SKM-1 treated with dmso at 0.1 percent for 144 hours (cell line): ENCODE measurements around the gene SPEM1.
A peak's percentile ranks its signal among the peaks of the same experiment; 100 is the strongest.

Source experiments
- DNase-seq: peaks from one replicate; lab custom pipeline; 2025; ENCODE audit not compliant: unreplicated experiment; lab: John Stamatoyannopoulos, UW

SPEM1 gene

DNA sequence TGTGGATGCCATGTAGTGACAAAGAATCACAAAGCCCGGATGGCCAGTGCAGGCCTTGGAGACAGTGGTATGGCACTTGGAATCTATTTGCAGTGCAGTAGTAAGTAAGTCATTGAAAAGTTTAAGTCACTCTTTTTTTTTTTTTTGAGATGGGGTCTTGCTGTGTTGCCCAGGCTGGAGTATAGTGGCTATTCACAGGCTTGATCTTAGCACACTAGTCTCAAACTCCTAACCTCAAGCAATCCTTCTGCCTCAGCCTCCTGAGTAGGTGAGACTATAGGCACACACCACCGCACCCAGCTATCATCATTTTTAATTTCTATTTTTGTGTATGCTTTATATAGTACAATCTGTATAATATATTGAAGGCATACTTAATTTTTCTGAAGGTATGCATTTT, 21.5 kb upstream of the SPEM1 start:
- DNase-seq: no peak

DNA sequence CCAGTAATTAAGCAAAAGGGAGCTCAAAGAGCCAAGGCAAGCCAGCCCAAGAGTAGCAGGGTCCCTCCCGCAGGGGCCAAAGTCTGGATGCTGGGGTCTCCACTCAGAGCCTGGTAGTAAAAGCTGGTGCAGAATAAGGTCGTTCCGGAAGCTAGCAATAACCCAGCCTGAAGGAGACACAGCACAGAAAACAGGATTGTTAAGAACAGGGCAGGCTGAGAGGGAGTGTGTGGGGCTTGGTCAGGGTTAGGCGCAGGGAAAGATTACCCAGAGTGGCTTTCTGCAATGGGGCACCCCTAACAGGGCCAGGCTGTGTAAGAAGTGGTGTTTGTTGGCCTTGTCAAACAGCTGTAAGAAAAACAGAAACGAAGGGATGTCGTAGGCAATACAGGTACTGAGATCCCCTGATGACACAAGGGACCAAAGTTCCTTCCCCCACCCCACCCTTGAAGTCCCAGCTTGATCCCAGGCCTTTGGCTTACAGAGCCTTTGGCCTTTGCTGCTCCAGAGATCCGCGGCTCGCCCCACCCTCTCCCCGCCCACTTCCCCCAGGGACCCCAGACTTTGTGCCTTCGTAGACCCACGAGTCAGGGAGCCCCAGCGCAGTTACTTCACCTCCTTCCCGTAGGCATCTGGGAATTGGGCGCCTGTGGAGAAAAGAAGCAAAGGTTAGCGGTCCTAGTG, 16.9 kb upstream of the SPEM1 start:
- DNase-seq: no peak

DNA sequence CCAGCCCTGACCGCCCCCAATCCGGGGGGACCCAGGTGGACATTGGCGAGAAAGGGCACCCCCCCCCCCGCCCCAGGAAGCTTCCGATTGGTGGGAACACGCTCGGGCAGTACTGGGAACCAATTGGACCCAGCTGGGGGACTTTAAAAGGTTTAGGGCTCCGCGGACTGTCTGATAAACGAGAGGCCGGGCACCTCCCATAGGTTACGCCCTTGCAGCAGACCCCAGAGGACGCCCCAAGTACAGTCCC, 16.5 kb upstream of the SPEM1 start:
- DNase-seq: no peak

DNA sequence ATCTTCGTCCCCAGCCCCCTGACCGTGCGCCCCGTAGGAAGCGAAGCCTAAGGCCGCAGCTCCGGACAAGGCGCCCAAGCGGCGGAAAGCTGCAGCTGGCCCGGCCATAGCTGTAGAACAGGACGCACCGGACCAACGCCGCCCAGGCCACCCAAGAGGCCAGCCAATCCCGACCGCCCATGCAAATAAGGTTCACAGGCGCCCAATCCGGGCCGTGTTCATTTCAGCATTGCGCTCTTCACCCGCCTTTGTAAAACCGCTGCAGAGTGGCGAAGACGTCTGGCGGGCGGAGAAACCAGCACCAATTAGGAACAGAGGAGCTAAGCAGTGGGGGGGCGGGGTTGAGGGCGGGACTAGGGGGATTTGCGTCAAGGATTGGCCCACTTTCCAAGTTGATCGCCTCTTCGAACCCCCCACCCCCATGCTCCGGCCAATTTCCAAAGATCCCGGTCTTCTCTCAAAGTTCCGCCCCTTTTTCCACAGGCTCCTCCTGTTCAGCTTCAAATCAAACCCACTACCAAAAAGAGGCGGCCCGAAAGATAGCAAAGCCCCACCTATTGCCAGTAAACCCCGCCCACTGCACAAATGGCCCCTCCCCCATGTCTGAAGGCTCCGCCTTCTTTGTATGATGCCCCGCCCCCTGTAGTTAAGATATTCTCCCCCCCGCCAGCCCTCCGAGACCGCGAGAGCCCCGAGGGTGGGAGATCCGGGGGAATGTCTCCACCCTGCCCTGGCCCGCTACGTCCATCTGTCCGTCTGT, 16.0 kb upstream of the SPEM1 start, which contains the start of gene TMEM256:
Gene TMEM256 (minus strand): TSS at position 121 of the 760 bp plus-strand sequence. CDS start 13 bp downstream, at position 108.
- peak; percentile 81 for DNase-seq

DNA sequence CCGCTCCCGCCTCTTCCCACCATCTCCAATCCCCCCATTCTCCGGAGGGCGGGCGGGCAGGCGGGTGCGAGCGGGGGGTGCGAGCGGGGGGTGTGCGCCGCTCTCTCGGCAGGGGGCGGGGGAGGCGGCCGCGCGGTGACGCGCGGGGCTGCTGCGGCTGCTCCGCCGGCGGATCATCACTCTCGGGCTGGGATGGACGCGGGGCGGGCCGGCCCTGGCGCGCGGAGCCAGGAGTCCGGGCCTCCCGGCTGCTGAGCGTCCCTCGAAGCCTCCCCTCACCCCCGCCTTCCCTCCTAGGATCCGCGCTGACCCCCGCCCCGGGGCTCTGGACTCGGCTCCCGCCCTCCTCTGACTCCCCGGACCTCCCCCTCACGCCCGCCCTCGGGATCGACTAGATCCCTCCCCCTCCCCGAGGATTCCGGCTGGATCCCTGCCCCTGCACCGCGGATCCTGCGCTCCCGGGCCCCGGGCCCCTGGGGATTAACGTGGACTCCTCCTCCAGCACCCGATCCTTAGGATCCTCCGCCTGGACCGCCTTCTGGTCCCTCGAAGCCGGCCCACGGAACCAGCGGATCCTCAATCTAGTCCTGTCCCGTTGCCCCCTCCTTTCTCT, 15.3 kb upstream of the SPEM1 start:
- no peak for DNase-seq

DNA sequence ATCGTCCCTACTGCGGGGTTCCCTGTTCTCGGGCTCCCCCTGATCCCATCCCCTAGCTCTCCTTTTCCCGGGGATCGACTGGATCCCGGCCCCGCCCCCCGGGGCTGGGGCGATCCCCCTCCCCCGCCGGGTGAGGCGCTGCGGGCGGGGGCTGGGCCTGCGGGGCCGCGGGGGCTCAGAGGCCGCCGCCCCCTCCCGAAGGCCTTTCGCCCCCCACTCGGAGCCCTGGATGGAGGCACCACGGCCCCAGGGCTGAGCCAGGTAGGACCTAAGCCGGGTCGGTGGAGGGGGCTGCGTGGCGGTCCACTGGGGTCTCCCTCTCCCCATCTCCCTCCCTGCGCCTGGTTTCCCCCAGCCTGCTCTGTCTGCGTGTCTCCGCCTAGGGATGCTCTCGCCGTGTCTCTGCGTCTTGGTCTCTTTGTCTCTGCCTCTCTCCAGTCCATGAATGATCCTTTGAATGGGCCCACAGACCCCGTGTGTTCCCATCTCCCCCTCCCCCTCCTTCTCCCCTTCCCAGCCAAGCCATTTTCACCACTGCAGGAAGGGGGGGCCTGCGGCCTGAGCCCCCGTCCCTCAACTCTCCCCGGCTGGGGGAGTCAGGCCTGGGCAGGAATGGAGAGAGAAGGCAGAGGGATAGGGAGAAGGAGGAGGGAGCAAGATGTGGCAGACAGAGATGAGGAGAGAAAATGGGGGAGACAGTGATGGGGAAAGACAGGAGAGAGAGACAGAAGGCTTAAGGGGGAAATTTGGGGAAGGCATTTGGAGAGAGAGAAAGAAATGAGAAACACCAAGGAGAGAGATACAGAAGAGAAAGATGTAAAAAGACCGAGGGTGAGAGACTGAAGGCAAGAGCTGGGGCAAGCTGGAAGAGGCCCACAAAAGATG, 14.5 kb upstream of the SPEM1 start:
- no peak for DNase-seq

DNA sequence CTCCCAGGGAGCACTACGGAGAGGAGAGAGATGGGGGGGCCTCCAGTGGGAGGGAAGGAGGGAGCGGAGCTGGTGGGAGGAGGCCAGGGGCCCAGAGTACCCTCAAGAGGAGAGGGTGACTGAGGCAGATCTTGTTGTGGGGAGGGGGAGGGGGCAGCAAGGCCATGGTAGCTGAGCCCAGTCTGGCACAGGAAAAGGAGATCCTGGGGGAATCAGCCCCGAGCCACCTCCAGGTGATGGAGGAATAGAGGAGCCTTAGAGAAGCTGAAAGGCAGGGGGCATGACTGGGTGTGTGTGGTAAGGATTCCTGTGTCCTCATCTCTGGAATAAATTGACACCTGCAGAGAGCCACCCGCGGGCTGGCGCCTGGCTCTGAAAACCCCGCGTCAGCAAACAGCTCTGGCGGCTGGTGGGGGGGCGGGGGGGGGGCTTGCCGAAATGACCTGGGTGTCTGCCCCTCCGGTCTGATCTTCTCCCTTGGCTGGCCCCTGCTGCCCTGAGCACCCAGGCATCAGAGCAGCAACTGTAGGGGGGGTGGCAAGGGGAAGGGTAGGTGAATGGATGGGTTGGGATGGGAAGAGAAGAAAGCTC, 13.8 kb upstream of the SPEM1 start:
- no peak for DNase-seq

DNA sequence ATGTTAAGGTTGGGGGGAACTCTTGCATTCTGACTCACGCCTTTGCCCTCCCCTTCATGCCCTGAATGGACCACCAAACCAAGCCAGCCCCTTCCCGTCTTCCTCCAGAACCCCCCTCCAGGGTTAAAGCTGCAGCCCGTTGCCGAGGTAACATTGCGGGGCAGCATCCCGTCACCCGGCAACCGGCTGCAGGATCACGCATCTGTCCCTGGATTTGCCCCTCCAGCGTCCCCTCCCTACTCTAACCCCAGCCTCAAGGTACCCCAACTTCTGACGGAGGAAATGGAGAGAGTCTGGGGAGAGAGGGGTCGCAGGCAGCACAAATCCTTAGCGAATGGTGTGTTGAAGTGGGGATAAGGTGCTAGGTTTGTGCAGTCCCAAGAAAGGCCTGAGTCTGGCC, 13.0 kb upstream of the SPEM1 start:
- no peak for DNase-seq

DNA sequence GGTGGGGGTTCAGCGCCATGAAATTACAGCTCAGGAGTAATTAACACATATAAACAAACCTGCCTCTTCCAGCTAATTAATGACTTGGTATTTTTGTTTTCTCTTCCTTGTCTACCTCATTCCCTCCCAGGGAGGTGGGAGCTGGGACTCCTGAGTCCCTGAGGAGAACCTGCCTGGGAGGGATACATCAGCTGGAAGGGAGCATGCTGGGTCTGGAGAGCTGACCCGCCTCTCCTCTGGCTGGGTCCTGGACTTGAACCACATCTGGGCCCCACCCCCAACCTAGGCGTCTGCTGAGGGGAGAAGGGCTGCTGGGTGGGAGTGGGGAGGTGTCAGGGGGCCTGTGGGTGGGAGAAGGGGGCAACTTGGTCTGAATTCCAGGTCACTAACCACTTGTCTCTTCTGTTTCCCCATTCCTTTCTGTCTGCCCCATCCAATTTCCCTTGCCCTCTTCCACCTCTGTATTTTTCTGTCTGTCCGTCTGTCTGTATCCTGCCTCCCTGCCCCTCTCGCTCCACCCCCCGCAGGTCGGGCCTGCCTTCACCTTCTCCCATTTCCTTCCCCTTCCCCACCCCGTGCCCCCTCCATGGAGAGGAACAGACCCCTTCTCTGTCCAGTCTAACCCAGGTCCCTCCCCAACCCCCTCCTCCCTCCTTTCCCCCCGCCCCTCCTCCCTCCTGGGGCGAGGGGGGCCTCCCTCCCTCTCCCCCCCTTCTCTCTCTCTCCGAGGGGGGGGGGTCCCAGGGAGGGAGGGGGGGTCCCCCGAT, 12.5 kb upstream of the SPEM1 start, which contains the start of gene NLGN2:
Gene NLGN2 (plus strand): TSS at position 361 of the 767 bp plus-strand sequence. CDS start 411 bp downstream, outside the sequence.
- no peak for DNase-seq

DNA sequence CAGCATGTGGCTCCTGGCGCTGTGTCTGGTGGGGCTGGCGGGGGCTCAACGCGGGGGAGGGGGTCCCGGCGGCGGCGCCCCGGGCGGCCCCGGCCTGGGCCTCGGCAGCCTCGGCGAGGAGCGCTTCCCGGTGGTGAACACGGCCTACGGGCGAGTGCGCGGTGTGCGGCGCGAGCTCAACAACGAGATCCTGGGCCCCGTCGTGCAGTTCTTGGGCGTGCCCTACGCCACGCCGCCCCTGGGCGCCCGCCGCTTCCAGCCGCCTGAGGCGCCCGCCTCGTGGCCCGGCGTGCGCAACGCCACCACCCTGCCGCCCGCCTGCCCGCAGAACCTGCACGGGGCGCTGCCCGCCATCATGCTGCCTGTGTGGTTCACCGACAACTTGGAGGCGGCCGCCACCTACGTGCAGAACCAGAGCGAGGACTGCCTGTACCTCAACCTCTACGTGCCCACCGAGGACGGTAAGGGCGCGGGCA, 11.8 kb upstream of the SPEM1 start:
- no peak for DNase-seq

DNA sequence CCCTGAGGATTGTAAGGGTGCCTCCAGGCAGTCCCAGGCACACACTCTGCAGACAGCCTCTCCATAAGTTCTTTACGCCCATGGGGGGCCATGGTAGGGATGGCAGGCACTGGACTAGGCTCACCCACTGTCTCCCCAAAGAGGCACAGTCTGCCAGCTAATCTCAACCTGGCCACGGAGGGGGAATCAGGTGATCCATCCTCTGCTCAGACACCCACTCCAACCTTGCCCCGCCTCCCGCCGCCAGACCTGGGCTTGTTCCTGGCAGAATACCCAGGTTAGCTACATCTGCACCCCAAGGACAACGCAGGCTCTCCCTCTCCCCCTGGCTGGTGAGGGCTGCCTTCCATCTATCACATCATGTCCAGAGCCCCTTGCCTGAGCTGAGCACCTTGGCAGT, 11.3 kb upstream of the SPEM1 start:
- DNase-seq: no peak

DNA sequence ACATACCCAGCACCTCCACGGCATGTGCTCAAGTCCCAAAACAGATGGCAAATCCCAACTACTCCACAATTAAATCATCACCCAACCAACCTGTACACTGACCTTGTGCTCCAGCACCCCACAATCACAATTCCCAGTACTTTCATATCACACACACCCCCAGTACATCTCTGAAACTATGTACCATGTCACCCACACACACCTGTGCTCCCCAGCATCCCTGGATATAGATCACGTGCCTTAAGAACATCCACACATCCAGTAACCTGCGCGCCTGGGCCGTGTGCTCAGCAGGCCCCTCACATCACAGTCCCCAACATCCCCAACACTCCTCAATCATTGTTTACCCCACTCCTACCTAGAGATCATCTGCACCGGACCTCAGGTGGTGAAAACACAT, 10.4 kb upstream of the SPEM1 start:
- DNase-seq: no peak

DNA sequence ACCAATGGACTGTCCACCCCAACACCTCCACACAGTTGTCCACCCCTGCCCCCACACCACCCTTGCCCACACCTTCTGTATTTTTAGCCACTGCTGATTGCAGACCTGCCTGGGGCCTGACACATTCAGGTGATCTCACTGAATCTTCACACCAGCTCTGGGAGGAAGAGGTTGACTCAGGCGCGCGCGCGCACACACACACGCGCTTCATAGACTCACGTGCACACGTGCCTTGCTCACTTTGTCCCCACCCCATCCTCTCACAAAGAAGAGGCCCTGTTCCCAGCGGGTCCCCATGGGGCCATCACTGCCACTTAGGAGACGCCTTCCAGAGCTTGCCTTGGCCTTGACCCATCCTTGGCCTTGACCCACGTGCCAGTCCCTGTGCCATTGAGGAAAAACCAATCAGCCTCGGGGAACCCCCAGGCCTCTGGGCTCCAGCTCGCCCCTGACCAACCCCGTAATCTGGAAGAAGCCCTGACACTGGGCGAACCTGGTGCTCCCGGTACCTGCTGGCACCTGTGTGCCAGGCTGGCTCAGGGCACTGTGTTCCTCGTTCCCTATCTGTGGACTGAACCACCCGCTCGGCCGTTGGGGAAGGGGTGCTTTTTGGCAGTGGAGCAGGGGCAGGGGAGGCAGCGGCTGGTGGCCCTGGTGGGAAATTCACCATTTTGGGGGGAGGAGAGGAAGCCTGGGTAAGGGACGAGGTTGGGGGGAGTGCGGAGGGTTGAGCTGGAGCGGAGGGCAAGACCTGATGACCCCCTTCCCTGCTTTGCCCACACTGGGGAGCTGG, 9.3 kb upstream of the SPEM1 start:
- no peak for DNase-seq

DNA sequence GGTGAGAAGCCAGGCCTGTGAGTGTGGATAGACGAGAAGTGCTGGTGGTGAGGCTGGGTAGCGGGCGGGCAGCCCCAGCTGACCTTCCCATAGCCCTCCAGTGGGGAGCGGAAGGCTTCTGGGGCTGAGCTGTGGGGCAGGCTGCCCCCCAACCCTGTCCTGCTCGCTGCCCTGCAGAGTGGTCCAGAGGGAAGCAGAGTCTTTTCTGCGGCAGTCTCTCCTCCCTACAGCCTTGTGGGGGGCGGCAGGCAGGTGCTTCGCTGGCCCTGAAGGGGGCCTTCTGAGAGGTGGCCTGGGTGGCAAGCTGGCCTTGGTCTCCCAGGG, 8.7 kb upstream of the SPEM1 start:
- no peak for DNase-seq

DNA sequence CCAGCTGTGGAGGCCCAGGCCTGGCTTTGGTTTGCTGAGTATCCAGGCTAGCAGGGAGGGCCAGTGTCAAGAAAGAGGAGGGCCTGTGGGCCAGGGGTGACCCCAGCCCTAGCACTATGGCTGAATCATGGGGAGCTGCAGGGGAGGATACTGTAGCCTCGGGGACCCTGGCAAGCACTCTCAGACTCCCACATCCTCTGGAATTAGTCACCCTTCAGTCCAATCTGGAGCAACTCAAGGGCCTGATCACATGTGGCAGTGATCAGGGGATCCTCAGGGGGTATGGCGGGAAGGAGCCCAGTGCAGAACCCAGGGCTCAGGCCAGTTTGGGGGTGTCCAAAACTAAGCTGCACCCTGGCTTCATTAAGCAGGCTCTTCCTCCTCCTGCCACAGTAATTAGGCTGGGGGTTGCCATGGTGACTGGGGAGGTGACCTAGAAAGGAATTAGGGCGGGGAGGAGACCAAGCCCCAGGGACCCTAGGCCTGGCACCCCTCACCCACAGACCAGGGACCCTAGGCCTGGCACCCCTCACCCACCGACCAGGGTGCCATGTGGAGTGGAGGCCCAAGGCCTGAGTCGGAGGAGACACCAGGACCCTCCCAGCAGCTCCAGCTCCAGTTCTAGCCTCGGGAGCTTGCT, 6.7 kb upstream of the SPEM1 start:
- DNase-seq: no peak

DNA sequence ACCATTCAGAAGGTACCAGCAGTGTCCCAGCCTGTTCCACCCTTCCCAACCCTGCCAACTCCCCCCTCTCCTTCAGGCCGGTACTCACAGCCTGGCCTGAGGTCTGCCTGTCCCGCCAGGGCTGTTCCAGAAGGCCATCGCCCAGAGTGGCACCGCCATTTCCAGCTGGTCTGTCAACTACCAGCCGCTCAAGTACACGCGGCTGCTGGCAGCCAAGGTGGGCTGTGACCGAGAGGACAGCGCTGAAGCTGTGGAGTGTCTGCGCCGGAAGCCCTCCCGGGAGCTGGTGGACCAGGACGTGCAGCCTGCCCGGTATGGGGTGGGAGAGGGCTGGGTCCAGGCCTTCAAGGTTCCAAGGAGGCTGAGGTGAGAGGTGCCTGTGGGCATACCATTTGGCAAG, 5.3 kb upstream of the SPEM1 start:
- no peak for DNase-seq

DNA sequence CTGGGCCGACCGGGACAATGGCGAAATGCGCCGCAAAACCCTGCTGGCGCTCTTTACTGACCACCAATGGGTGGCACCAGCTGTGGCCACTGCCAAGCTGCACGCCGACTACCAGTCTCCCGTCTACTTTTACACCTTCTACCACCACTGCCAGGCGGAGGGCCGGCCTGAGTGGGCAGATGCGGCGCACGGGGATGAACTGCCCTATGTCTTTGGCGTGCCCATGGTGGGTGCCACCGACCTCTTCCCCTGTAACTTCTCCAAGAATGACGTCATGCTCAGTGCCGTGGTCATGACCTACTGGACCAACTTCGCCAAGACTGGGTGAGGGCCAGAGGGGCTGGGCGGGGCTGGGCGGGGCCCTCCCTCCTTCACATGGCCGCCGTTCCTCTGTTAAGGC, 4.3 kb upstream of the SPEM1 start:
- no peak for DNase-seq

DNA sequence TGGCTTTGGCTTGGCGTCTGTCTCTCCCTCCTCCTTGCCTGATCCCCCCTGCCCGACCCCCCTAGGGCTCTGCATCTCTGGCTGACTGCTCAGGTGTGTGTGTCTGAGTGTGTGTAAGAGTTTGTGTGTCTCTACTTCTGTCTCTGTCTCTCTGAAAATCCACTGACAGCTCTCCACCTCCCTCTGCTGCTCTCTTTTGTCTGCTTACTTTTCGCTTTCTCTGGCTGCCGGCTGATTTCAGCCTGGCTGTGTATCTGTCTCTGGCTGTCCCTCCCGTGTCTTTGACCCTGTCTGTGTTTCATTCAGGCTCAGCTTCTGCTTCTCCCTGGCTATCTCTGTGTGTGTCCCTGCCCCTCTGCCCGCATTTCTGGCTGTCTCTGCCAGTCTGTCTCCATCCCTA, 3.8 kb upstream of the SPEM1 start:
- DNase-seq: no peak

DNA sequence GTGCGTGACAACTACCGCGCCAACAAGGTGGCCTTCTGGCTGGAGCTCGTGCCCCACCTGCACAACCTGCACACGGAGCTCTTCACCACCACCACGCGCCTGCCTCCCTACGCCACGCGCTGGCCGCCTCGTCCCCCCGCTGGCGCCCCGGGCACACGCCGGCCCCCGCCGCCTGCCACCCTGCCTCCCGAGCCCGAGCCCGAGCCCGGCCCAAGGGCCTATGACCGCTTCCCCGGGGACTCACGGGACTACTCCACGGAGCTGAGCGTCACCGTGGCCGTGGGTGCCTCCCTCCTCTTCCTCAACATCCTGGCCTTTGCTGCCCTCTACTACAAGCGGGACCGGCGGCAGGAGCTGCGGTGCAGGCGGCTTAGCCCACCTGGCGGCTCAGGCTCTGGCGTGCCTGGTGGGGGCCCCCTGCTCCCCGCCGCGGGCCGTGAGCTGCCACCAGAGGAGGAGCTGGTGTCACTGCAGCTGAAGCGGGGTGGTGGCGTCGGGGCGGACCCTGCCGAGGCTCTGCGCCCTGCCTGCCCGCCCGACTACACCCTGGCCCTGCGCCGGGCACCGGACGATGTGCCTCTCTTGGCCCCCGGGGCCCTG, 3.0 kb upstream of the SPEM1 start:
- no peak for DNase-seq
